HTR-8/SVneo (cell line): ENCODE measurements around the gene CCDC14.
A peak's percentile ranks its signal among the peaks of the same experiment; 100 is the strongest.
"Not testable (repeated sequence)": the region's sequence is repeated elsewhere in the genome, so short reads cannot be mapped to it uniquely, and the experiment has no call there.

Experiments
- DNase-seq: peaks from one replicate; pipeline ENCODE4 v3.0.0; 2011; ENCODE audit warnings: low spot score, mixed read lengths; ENCODE audit not compliant: insufficient read length
- FAIRE-seq: peaks from 2 replicates; lab custom pipeline; 2011; peaks lifted over from hg19 to GRCh38; lab: Jason Lieb, UNC

Gene CCDC14

DNA sequence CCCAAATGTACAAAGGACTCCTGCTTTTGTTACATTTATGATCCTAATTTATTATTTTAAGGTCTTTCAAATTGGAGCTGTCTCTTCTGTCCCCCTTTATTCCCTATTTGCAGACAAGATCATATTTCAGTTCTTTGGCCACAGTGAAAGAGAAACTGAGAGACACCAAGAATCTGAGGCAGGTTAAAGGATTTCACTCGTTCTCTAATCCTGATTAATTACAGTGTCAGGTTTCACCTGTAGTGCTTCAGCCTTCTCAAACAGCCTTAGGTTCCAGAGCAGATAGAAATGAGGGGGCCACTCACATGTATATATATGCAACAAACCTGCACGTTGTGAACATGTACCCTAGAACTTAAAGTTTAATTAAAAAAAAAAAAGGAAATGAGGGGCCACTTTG lies 6.2 kb upstream of the CCDC14 start:
- peak; percentile 49 for FAIRE-seq
- not testable (repeated sequence) for DNase-seq

DNA sequence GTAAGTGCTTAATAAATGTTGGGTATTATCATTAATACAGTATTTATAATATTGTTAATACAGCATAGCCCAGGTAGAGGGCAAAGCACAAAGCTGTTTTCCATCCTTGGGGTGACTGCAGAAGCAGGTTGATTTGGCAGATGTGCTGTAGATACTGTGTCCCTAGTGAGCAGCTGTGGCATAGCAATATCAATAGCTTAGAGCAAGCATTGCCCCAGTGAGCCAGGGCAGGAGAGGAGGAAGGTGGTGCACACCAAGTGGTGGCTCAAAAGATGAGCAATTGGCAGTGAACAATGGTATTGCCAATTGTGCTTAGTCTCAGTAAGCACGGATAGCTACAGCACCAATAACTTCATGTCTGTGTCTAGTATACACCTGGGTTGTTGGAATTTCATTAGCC lies 5.8 kb upstream of the CCDC14 start:
- DNase-seq, result not testable (repeated sequence)
- peak; percentile 95 for FAIRE-seq

DNA sequence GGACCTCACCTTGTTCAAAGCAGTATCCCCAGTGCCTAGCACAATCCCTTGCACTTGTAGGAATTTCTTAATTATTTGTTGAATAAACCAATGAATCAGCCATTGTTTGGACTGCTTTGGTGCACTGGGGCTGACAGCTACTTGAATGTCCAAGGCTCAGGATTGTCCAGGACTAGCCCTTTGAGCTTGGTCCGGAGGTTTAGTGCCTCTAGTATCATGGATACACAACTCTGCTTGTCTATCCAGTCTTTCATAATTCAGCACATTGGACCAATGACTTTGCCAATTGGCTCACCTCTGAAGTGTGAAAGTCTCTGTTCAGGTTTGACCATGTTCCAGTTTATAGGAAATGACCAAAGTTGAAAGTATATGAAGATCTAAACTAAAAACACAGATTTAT lies 3.8 kb upstream of the CCDC14 start:
- not testable (repeated sequence) for DNase-seq
- FAIRE-seq, result peak; percentile 40

DNA sequence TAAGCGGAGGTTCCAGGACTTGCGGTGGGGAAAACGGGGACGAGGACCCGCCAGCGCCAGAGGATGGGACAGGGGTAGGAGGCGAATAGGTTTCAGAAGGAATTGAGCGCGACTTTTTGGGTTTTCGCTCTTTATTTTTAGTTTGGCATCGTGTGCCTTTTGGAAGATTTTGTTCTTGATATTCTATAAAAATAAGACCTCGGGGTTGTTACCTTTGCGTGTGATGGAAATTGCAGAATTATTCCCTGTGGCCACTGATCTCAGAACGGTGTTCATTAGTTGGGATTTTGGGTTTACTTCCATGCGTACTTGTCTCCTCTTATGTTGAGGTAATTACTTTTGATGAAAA lies 453 bp upstream of the CCDC14 start:
- DNase-seq (no peak), FAIRE-seq (no peak)

DNA sequence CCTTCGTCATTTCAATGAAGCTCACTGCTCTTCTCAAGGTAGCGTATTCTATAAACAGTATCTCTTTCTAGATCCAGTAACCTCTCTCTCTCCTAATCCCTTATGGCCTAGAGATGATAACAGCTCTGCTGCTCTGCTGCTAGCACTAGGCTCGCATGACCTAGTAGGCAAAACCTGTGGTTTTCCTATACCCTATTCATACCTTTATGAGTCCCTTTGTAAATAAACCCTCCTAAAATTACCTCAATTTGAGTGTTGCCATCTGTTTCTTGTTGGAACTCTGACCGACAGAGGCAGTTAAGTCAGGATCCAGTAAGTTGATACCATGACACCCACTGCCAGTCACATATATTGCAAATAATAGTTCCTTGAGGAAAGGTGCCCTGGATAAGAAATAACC lies 7.3 kb downstream of the CCDC14 start:
- DNase-seq, result no peak
- no peak for FAIRE-seq

DNA sequence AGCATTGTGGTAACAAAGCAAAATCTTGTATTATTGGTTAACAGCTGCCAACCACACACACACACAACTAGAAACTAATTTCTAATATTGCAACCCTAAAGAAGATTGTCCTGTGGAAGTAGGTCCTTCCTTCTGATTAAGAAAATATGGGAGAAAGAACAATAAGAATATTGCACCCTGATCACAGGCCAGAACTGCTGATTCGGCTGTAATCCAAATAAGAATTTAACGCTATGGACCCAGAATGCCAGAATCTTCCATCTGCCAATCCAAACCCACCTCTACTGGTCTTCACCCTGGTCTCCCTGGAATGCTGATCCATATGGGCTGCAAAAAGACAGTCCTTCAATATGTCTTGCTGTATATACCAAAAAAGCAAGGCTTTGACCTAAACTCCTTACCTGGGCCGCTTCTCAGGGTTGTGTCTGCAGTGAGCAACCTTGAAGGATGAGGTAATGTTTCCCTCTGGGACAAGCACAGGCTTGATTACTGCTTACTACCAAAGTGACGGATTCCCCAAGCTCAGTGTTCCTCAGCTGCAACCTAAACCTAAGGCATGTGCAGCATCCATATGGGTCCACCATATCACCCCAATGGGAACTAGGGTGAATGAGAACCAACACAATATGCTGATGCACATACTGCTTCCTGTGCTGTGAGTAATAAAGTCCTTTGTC lies 8.0 kb downstream of the CCDC14 start:
- FAIRE-seq (no peak), DNase-seq (no peak)

DNA sequence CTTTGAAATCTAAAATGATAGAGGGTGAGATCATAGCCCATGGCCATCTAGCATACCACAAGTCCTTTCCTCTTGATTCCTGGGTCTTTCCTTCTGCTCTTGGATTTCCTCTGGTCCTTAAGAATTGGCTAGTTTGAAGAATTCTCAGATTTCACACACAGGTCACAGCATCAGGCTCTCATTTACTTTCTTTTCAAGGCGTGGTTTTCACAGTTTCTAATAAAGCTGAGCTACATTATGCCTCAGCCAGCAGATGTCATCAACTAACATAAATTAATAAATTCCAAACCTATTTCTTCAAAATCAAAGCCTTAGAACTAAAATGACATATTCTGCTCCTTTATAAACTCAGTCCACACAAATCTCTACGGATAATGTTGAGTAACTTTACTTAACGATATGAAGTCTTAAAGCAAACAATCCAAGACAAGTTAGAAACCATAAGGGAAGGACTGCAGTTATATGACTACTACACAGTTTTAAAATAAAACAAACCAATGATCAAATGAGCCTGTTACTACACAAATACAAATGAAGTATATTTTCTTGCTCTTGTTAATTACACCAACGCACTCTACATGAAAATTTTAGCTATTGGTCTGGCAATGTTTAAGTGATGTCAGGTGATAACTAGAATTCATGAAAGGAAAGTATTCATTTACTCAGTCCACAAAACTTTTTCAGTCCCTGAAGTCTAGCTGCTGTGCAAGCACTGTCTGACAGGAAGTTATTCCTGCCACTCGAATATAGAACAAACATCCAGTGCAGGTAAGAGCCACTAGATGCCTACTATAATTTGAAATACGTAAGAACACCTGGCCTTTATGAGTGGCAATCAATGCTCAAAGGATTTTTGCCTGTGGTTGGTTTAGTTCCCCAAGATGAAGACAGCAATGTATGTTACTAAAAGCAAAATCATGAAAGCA lies 9.2 kb downstream of the CCDC14 start:
- DNase-seq, result no peak
- FAIRE-seq, result no peak

DNA sequence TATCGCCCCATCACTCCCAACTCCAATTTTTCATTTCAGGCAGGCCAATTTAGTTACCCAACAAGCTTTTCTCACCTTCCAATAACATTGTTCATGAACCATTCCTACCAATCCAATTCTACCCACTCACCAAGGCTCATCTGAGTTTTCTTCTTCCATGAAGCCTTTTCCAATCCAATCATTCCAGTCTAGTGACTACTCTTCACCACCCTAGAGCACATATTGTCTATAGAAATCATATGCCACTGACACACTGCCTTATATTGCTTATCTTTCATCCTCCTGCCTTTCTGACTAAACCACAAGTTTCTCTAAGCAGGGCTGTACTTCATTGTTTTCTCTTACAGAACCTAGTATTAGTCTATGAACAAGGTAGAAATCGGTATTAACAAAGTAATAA lies 11.4 kb downstream of the CCDC14 start:
- FAIRE-seq, result no peak
- no peak for DNase-seq

DNA sequence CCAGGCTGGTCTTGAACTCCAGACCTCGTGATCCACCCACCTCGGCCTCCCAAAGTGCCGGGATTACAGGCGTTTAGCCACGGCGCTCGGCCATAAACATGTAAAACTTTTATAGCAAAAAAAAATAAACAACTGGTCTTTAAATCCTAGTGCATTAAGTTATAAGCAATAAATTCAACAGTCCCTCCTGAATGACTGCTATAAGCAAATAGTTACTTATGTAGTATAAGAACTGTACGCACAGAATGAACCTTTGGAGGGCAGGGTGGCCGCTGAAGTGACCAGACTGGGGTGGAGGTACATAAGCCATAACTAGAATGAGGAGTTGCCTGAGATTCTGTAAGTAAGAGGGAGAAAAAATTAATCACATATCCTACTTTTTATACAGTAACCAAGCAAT lies 12.6 kb downstream of the CCDC14 start:
- DNase-seq (no peak), FAIRE-seq (no peak)

DNA sequence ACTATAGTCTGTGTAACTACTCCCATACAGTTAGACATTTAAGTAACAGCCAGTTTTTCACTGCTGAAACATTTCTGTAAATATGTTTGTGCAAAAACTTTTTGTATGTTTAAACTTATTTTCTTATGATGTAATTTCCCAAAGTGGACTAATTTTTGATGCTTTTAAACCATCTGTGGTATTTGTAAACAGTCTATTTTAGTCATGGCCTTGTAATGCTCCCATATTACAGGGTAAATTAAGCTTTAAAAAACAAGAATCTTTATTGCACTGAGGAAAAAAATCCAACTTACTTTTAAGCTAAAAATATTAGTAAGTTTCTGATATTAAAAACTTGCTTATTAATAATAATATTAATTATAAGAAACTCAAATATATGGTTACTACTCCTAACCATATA lies 13.5 kb downstream of the CCDC14 start:
- FAIRE-seq, result no peak

DNA sequence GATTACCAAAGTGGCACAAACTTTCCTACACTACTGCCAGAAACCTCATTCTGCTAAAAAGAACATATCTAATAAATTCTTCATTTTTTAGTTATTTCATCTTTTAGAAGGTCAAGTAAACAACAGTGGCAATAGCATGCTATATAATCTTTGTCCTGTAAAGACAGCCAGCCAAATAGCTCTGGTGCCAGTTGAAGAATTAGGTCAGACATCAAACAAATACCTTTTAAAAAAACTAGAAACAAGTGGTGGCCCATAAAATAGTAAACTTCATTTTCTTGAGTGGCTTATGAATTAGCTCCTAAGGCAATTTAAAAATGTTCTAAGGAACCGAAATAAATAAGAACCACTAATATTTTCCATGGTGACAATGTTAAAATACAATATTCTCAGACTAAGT lies 19.5 kb downstream of the CCDC14 start:
- DNase-seq (no peak), FAIRE-seq (no peak)

More for the DNA sequence above, 13.5 kb downstream of the CCDC14 start:
- DNase-seq, result no peak

DNA sequence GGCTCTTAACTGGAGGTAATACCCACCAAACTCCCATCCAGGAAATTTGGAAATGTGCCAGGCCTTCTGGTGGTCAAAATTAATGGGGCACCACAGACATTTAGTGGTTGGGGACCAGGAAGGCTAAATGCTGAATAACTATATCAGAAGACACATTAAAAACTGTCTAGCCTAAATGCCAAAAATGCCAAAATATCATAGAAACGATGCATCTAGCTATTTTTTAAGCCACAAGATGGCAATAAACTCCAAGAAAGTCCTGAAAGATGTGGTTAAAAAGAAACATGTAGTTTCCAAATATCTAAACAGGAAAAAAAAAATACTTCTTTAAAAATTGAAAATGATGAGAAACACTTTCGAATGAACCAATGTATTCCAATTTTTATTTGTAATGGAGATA lies 19.9 kb downstream of the CCDC14 start:
- no peak for DNase-seq
- no peak for FAIRE-seq

DNA sequence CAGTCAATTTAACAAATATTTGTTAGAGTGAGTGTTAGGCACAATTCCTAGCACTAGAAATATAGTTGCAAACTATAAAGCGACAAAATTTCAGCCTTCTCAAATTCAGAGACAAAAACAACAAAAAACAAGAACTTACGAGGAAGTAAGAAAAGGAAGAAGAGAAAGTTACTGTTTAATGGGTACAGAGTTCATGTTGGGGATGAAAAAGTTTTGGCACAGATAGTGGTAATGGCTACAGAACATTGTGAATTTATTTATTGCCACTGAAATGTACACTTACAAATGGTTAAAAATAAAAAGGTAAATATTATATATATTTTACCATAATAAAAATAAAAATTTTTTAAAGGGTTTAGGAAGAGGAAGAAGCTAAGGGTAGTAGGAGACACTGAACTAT lies 21.3 kb downstream of the CCDC14 start:
- no peak for DNase-seq
- FAIRE-seq, result no peak

DNA sequence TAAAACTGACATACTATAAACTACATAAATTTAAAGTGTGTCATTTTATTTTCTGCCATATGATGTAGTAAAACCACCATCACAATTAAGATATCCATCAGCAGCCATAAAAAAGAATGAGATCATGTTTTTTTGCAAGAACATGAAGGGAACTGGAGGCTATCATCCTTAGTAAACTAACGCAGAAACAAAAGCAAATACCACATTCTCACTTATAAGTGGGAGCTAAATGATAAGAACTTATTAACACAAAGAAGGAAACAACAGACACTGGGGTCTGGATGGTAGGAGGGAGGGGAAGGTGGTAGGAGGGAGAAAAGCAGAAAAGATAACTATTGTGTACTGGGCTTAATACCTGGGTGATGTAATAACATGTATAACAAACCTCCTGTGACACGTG lies 24.6 kb downstream of the CCDC14 start:
- no peak for DNase-seq
- no peak for FAIRE-seq

DNA sequence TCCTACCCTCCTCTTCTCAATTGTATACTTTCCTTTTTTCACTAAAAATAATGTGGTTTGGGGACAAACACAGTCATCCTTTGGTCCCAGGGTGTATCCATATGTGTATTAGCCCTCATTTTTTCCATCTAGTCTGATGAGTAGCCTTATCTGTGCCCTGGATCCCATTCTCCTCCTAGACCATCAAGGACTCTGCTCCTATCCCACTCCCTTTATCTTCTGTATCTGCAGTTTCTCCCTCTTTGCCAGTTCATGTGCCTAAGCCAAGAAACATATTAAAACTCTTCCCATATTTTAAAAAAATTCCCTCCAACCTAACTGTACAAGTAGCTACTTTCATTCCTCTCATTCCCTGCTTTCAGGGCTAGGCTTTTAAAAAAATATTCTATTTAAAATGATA lies 25.2 kb downstream of the CCDC14 start:
- DNase-seq (no peak), FAIRE-seq (no peak)

DNA sequence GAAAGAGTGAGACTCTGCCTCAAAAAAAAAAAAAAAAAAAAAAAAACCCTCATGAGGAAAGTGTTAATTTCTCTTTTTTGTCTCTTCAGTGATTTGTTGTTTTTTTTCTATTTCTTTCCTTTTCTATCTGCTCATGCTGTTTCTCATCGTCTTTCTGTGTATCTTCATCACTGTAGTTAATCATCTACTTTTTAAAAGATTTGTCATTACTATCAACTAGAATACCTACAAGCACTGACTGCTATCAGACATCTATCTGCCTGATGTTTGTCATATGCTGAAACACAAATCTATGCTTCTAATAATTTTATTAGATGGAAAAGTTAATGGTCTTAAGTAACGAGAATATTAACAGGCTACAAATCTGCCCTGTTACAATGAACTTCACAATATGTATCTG lies 26.8 kb downstream of the CCDC14 start:
- no peak for DNase-seq
- FAIRE-seq, result no peak

DNA sequence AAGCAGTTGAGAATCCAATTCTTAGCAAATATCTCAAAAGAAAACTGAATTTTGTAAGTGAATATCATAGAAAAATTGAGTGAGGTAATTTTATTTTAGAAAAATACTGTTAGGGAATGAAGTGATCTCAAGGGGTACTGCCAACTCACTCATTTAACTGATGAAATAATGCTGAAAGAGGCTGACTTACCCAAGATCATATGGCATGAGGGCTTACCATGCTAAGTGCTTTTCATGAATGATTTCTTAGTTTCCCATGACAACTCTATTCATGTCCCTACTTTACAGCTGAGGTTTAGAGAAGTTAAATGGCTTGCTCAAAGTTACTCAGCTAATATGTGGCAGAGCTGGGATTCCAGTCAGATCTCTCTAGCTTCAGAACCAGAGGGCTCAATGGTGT lies 30.6 kb downstream of the CCDC14 start:
- no peak for DNase-seq
- FAIRE-seq, result no peak

DNA sequence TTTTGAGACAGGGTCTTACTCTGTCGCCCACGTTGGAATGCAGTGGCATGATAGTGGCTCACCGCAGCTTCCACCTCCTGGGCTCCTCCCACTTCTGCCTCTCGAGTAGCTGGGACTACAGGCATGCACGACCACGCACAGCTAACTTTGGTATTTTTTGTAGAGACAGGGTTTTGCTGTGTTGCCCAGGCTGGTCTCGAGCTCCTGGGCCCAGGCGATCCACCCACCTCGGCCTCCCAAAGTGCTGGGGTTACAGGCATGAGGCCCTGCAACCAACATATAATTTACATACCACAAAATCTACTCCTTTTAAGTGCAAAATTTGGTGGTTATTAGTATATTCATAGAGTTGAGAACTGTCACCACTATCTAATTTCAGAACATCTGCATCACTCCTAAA lies 31.7 kb downstream of the CCDC14 start:
- DNase-seq, result no peak
- FAIRE-seq, result no peak

DNA sequence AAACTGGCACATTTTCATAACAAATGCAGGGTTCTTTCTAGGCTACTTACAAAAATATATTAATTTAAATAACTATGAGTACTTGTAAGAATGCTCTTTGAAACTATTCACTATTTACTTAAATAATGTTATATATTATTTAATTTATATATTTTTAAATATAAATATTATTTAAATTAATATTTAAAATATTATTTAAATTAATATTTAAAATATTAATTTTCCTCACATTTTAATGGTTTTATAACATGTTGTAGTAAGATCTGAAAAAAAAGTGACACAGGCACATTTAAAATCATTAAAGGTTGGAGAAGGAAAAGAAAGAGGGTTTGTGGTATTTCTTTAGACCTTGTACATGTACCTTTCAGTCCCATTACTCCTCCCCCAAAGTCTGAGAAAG lies 34.6 kb downstream of the CCDC14 start:
- FAIRE-seq, result no peak

DNA sequence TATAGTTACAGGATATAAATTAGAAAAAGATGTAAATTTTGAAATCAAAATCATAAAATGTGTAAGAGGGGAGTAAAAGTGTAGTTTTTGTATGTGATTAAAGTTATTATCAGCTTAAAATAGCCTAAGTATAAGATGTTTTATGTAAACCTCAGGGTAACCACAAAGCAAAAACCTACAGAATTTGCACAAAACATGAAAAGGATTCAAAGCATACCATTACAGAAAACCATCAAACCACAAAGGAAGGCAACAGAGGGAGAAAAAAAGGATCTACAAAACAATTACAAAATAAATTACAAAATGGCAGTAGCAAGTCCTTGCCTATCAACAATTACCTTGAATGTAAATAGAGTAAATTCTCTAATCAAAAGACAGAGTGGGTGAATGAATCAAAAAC lies 40.2 kb downstream of the CCDC14 start:
- no peak for DNase-seq

More for the DNA sequence above, 34.6 kb downstream of the CCDC14 start:
- no peak for DNase-seq

DNA sequence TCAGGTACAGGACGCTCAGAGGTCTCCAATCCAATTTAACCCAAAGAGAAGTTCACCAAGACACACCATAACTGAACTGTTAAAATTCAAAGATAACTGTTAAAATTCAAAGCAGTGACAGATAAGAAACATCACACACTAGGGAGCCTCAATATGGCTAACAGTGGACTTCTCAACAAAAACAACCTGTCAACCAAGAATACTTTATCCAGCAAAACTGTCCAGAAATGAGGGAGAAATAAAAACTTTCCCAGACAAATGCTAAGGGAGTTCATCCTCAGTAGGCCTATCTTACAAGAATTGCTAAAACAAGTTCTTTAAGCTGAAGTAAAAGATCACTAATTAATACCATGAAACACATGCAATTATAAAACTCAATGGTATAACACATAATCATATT lies 40.6 kb downstream of the CCDC14 start:
- no peak for FAIRE-seq
- DNase-seq, result no peak

More for the DNA sequence above, 40.2 kb downstream of the CCDC14 start:
- FAIRE-seq, result no peak

DNA sequence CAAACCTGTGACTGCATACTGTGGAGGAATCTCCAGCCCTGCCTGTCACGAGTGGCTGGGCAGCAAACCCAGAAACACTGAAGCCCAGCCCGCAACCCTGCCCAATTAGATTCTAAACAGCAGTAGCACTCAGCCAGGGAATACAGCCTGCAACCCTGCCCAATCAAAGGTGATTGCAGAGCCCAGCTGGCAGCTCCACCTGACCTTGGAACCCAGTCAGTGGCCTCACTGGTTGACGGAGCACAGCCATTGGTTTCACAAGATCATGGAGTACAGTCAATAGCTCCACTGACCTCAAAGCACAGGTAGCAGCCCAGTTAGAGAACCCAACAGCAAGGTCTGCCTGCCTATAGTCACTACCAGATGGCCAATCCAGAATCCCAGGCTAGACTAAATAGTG lies 41.7 kb downstream of the CCDC14 start:
- peak; percentile 31 for FAIRE-seq
- DNase-seq, result no peak
